CD4-positive, alpha-beta T cell (primary cell): ENCODE measurements around the gene IL18RAP. TPM values are rescaled to one million over a fixed set of nuclear protein-coding genes. Genes with fewer than 3 reads are reported as not detected.

Source experiments
- ATAC-seq: fragments of 200-7000 bp; cut with Tn5 transposase; one replicate; pipeline ENCODE4 v1.10.0; 2022; ENCODE audit warnings: mild to moderate bottlenecking; ENCODE audit not compliant: poor library complexity
- CTCF ChIA-PET: fragments of 350-600 bp; sonication (Branson Sonifier 250); formaldehyde crosslinking; loops from one replicate; lab custom pipeline; 2021; ENCODE audit warnings: antibody characterized with exemption, inconsistent platforms; lab: Charles Lee
- POLR2A ChIA-PET: fragments of 350-600 bp; sonication (Branson Sonifier 250); formaldehyde crosslinking; loops from one replicate; lab custom pipeline; 2021; ENCODE audit warnings: antibody characterized with exemption, inconsistent platforms; lab: Charles Lee
- DNase-seq, 14 experiments: peaks; one replicate each; pipeline ENCODE4 v3.0.0-alpha.2; 2013 to 2020; ENCODE audit warnings: mixed read lengths in 2 of 14
- H3K27ac ChIP-seq, 2 donors: one replicate each; pipeline versions ENCODE4 v1.5.1 to v1.7.0; 2013; ENCODE audit warnings: low read length in 2 of 2, low read depth in 1 of 2, mild to moderate bottlenecking in 1 of 2
- H3K27me3 ChIP-seq, 2 experiments: 1 replicate in 1 of 2; 2 replicates in 1 of 2; pipeline versions ENCODE4 v1.6.1 to v1.7.0; 2013; ENCODE audit warnings: low read length in 2 of 2, control low read depth in 1 of 2, mild to moderate bottlenecking in 1 of 2, moderate library complexity in 1 of 2; ENCODE audit not compliant: insufficient read depth in 2 of 2, control insufficient read depth in 1 of 2
- H3K36me3 ChIP-seq: one replicate; pipeline ENCODE4 v1.6.1; 2013; ENCODE audit warnings: low read length, control low read depth; ENCODE audit not compliant: insufficient read depth
- H3K4me1 ChIP-seq: one replicate; pipeline ENCODE4 v1.6.1; 2013; ENCODE audit warnings: low read length, control low read depth; ENCODE audit not compliant: insufficient read depth
- H3K4me3 ChIP-seq: one replicate; pipeline ENCODE4 v1.5.1; 2013; ENCODE audit warnings: mild to moderate bottlenecking, low read length, moderate library complexity
- H3K9me3 ChIP-seq, 2 experiments: 1 replicate in 1 of 2; 2 replicates in 1 of 2; pipeline versions ENCODE4 v1.6.1 to v1.7.0; 2013; ENCODE audit warnings: low read length in 2 of 2, mild to moderate bottlenecking in 2 of 2, control low read depth in 1 of 2, moderate library complexity in 1 of 2; ENCODE audit not compliant: control insufficient read depth in 1 of 2, insufficient read depth in 1 of 2
- H3K27ac Mint-ChIP-seq: one replicate; pipeline ENCODE4 v1.8.0; 2020; ENCODE audit warnings: mixed read lengths
- H3K27me3 Mint-ChIP-seq: one replicate; pipeline ENCODE4 v1.8.0; 2021; ENCODE audit warnings: mixed read lengths
- H3K36me3 Mint-ChIP-seq: one replicate; pipeline ENCODE4 v1.8.0; 2021; ENCODE audit warnings: low read depth, mixed read lengths
- H3K4me1 Mint-ChIP-seq: one replicate; pipeline ENCODE4 v1.8.0; 2021; ENCODE audit warnings: low read depth, mixed read lengths
- H3K4me3 Mint-ChIP-seq: one replicate; pipeline ENCODE4 v1.8.0; 2020; ENCODE audit warnings: mild to moderate bottlenecking, mixed read lengths
- H3K9me3 Mint-ChIP-seq: one replicate; pipeline ENCODE4 v1.8.0; 2020; ENCODE audit warnings: mixed read lengths
- intact Hi-C, 2 experiments: fragments of 100-400 bp; cut with DNase I in 1 of 2; cut with micrococcal nuclease in 1 of 2; formaldehyde crosslinking; loops; one replicate each; pipeline versions ENCODE4 v1.15.1 to v1.9.0; 2023 to 2025; cut with DNase I, micrococcal nuclease
- total RNA-seq, 174 experiments: library from RNA in 2 of 174; stranded (reverse) in 2 of 174; gene quantifications; one replicate each; pipeline ENCODE4 v1.2.3 and lab custom pipeline; 2021 to 2026
- TF ChIP-seq, protein P1 (sequence below): fragments of 200-600 bp; IDR thresholded peaks from one replicate; pipeline ENCODE4 v1.8.0; 2022; ENCODE audit warnings: antibody characterized with exemption, mild to moderate bottlenecking

The IL18RAP gene
- total RNA-seq, 2 experiments from 2014 or later = 2.3 to 2.6 TPM

DNA sequence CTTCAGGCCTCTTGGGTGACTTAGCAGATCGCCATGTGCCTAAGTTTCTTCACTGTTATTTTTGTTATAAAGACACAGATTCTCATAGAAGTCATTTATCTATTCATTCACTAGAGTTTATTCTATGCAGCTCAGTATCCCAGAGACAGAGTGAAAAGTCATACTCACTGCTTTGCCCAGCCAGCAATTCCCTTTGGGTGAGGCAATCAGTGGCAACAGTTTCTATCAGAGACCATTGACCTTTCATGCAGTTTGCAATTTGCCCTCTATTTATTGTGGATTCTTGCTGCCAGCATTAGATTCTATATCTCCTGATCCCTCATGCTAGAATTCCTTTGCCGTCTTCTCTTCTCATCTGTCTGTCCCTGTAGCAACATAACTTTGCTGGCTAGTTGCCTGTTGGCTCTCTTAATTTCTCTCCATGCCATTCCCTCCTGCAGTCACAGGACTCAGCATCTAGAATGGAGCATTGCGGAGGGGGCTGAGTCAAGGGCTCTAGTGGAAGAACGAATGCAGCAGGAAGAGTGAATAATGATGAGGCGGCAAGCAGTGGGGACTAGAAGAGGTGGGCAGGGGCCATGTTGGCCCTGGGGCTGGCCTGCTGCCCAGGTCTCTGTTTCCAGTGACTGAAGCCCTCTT lies 62.3 kb downstream of the IL18RAP start:
- H3K4me1 Mint-ChIP-seq = no peaks in the 10 kb centered on the region
- no peaks in the 10 kb centered on the region for H3K9me3 Mint-ChIP-seq
- H3K36me3 Mint-ChIP-seq = no peaks in the 10 kb centered on the region
- intact Hi-C loops = no loop called here
- Histone ChIP-seq H3K4me3 (no peak overlapping the region), H3K27me3 (peaks cover 2 to 3% of the 10 kb centered on the region in 2 experiments), H3K36me3 (no peaks in the 10 kb centered on the region), H3K27ac (no peak overlapping the region), H3K9me3 (no peaks in the 10 kb centered on the region), H3K4me1 (no peaks in the 10 kb centered on the region)
- TF ChIP-seq, protein P1, sequence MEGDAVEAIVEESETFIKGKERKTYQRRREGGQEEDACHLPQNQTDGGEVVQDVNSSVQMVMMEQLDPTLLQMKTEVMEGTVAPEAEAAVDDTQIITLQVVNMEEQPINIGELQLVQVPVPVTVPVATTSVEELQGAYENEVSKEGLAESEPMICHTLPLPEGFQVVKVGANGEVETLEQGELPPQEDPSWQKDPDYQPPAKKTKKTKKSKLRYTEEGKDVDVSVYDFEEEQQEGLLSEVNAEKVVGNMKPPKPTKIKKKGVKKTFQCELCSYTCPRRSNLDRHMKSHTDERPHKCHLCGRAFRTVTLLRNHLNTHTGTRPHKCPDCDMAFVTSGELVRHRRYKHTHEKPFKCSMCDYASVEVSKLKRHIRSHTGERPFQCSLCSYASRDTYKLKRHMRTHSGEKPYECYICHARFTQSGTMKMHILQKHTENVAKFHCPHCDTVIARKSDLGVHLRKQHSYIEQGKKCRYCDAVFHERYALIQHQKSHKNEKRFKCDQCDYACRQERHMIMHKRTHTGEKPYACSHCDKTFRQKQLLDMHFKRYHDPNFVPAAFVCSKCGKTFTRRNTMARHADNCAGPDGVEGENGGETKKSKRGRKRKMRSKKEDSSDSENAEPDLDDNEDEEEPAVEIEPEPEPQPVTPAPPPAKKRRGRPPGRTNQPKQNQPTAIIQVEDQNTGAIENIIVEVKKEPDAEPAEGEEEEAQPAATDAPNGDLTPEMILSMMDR = no peak
- no peak overlapping the region for H3K27ac Mint-ChIP-seq
- no peak overlapping the region for H3K4me3 Mint-ChIP-seq
- DNase-seq (no peak), ATAC-seq (no peak)
- peaks cover 22% of the 10 kb centered on the region for H3K27me3 Mint-ChIP-seq
- ChIA-PET CTCF (no interaction called here), POLR2A (no interaction called here)

DNA sequence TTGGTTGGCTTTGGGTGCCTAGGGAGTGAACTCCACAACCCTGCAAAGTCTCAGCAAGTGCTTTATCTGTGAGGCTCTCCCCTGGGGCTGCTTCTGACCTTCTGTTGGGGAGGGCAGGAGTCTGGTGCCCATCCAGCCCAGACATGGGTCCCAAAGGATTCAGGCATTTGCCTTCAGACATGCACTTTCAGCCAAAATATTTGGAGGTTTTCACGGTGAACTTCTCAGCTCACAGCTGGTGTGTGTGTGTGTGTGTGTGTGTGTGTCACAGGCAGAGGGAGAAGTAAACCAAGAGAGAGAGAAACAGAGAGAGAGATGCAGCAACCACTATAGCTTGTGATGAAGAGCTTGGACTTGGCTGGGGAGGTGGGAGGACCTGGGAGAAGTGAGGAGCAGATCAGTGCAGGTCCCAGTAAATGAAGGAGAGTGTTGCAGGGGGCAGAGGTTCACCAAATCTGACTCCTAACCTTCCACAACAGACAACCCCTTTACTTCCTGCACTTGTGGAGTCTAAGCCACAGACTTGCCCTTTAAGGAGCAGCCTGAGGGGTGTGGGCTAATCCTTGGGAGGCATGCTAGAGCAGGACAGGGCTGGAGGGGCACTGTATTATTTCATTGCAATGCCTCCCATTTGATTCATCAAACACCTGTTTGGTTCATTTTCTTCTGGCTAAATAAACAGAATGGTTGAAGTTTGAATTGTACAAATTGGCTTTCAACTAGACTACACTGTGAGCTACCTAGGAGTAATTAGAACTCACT lies 64.2 kb downstream of the IL18RAP start:
- H3K4me1 Mint-ChIP-seq = no peaks in the 10 kb centered on the region

DNA sequence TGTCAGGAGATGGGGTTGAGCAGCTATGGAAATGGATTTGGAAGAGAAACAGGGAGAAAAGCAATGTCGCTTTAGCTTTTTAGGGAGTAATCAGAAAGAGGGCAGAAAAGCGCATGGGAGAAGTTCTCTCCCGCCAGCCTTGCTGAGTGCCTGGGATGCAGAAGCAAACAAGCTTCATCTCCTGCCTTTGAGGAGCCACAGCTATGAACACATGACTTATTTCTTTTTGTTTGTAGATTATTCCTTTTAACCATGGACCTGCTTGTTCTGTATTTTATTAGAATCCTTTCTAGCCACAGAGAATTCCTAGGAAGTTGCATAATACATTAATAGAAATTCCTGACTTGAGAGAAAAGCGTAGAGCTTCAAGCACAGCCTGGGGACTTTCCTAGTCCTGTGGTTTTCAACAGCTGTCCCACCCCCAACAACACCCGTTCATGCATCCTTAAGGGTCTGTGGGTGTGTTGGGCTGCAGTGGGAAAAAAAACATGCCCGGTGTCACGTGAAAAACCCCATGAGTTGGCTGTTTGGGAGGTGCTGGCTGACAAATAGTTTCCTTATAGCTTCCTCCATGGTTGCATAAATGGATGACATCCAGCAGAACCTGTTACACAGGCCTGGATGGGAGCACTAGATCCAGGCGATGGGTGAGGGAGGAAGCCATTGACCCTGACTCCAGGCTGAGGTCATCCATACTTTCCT lies 65.0 kb downstream of the IL18RAP start:
- H3K27me3 ChIP-seq = peaks cover 3 to 4% of the 10 kb centered on the region in 2 experiments
- H3K4me1 ChIP-seq = no peaks in the 10 kb centered on the region
- POLR2A ChIA-PET = no interaction called here
- Mint-ChIP-seq H3K9me3 (no peaks in the 10 kb centered on the region), H3K4me1 (no peaks in the 10 kb centered on the region), H3K4me3 (no peak overlapping the region), H3K27ac (no peak overlapping the region), H3K36me3 (no peaks in the 10 kb centered on the region), H3K27me3 (peaks cover 18% of the 10 kb centered on the region)
- no peaks in the 10 kb centered on the region for H3K9me3 ChIP-seq
- intact Hi-C loops = no loop called here
- no peak for DNase-seq
- CTCF ChIA-PET = interaction anchor here (1.3 kb wide), 1 partner anchor 15 kb away, joined by 3 read pairs; the partner anchor contains the start of gene SLC9A4
- no peak overlapping the region for H3K4me3 ChIP-seq
- TF ChIP-seq, protein P1 = no peak
- ATAC-seq = no peak
- H3K36me3 ChIP-seq = no peaks in the 10 kb centered on the region
- no peak overlapping the region for H3K27ac ChIP-seq

More for the DNA sequence above, 64.2 kb downstream of the IL18RAP start:
- no peaks in the 10 kb centered on the region for H3K36me3 ChIP-seq
- peaks cover 3 to 4% of the 10 kb centered on the region in 2 experiments for H3K27me3 ChIP-seq
- DNase-seq (no peak), ATAC-seq (no peak)
- CTCF ChIA-PET = no interaction called here
- H3K4me3 ChIP-seq = no peak overlapping the region
- no peaks in the 10 kb centered on the region for H3K4me1 ChIP-seq
- no peaks in the 10 kb centered on the region for H3K9me3 ChIP-seq
- H3K27ac ChIP-seq = no peak overlapping the region
- Mint-ChIP-seq H3K9me3 (no peaks in the 10 kb centered on the region), H3K27ac (no peak overlapping the region), H3K27me3 (peaks cover 18% of the 10 kb centered on the region), H3K36me3 (no peaks in the 10 kb centered on the region), H3K4me3 (no peak overlapping the region)
- TF ChIP-seq, protein P1 = no peak
- intact Hi-C loops = no loop called here
- POLR2A ChIA-PET = no interaction called here
